B cell (primary cell): ENCODE results near the gene QSOX1. TPM values are rescaled to one million over a fixed set of nuclear protein-coding genes. Genes with fewer than 3 reads are reported as not detected.

Experiments used
- ATAC-seq: fragments of 200-7000 bp; cut with Tn5 transposase; one replicate; pipeline ENCODE4 v1.10.0; 2021; ENCODE audit warnings: low read depth, mild to moderate bottlenecking, moderate number of reproducible peaks, moderate library complexity
- CTCF ChIA-PET: fragments of 350-600 bp; sonication (Branson Sonifier 250); formaldehyde crosslinking; loops from one replicate; lab custom pipeline; 2021; ENCODE audit warnings: antibody characterized with exemption, inconsistent platforms; lab: Charles Lee
- POLR2A ChIA-PET: fragments of 350-600 bp; sonication (Branson Sonifier 250); formaldehyde crosslinking; loops from one replicate; lab custom pipeline; 2021; ENCODE audit warnings: antibody characterized with exemption; lab: Charles Lee
- DNase-seq: peaks from one replicate; pipeline ENCODE4 v3.0.0; 2013
- H2AFZ ChIP-seq: 2 replicates; pipeline ENCODE4 v1.6.1; 2012; ENCODE audit warnings: mild to moderate bottlenecking, low read depth, low read length; ENCODE audit not compliant: insufficient read depth, poor library complexity, severe bottlenecking
- H3K27ac ChIP-seq, 2 donors: 1 replicate in 1 of 2; 2 replicates in 1 of 2; pipeline ENCODE4 v1.5.1; 2012 to 2013; ENCODE audit warnings: low read length in 2 of 2, mild to moderate bottlenecking in 2 of 2, moderate library complexity in 1 of 2
- H3K27me3 ChIP-seq, 4 experiments: fragments of 200-600 bp in 1 of 4; sonication (generic) in 1 of 4; replicated peaks in 1 of 4; 1 replicate in 2 of 4; 2 replicates in 2 of 4; pipeline versions ENCODE4 v1.6.1 to v1.7.0; 2013 to 2016; ENCODE audit warnings: low read length in 3 of 4, mild to moderate bottlenecking in 2 of 4, mixed read lengths in 1 of 4, moderate library complexity in 1 of 4; ENCODE audit not compliant: insufficient read depth in 4 of 4, control insufficient read depth in 3 of 4; ENCODE audit errors: control extremely low read depth in 1 of 4
- H3K36me3 ChIP-seq, 2 experiments: replicated peaks in 1 of 2; 1 replicate in 1 of 2; 2 replicates in 1 of 2; pipeline versions ENCODE4 v1.6.1 to v1.7.1; 2013; ENCODE audit warnings: low read length in 1 of 2; ENCODE audit not compliant: insufficient read depth in 2 of 2, control insufficient read depth in 1 of 2; ENCODE audit errors: control extremely low read depth in 1 of 2, extremely low read depth in 1 of 2
- H3K4me1 ChIP-seq, 2 donors: fragments of 200-600 bp in 1 of 2; sonication (generic) in 1 of 2; 1 replicate in 1 of 2; 2 replicates in 1 of 2; pipeline versions ENCODE4 v1.5.1 to v1.6.1; 2013 to 2017; ENCODE audit warnings: low read length in 2 of 2; ENCODE audit not compliant: control insufficient read depth in 2 of 2, insufficient read depth in 2 of 2
- H3K4me2 ChIP-seq: replicated peaks from 2 replicates; pipeline ENCODE3; 2012; ENCODE audit warnings: mild to moderate bottlenecking, low read depth, low read length; ENCODE audit not compliant: poor library complexity, severe bottlenecking
- H3K4me3 ChIP-seq, 5 experiments: fragments of 200-600 bp in 1 of 5; sonication (generic) in 1 of 5; 1 replicate in 3 of 5; 2 replicates in 2 of 5; pipeline versions ENCODE4 v1.5.1 to v1.7.0; 2011 to 2016; ENCODE audit warnings: low read length in 4 of 5, mild to moderate bottlenecking in 4 of 5, low read depth in 2 of 5, control low read depth in 1 of 5, moderate library complexity in 1 of 5; ENCODE audit not compliant: insufficient read depth in 1 of 5; ENCODE audit errors: control extremely low read depth in 1 of 5, extremely low read depth in 1 of 5
- H3K79me2 ChIP-seq: fragments of 200-600 bp; sonication (generic); one replicate; pipeline ENCODE4 v1.6.0; 2016; ENCODE audit warnings: low read length; ENCODE audit not compliant: control insufficient read depth, insufficient read depth
- H3K9ac ChIP-seq: fragments of 200-600 bp; sonication (generic); 2 replicates; pipeline ENCODE4 v1.6.1; 2017; ENCODE audit warnings: mild to moderate bottlenecking, low read length, moderate library complexity
- H3K9me3 ChIP-seq, 3 donors: one replicate each; pipeline versions ENCODE4 v1.6.1 to v1.7.1; 2013; ENCODE audit warnings: low read length in 2 of 3; ENCODE audit not compliant: control insufficient read depth in 2 of 3, insufficient read depth in 1 of 3; ENCODE audit errors: control extremely low read depth in 1 of 3
- H4K20me1 ChIP-seq: 2 replicates; pipeline ENCODE4 v1.6.0; 2012; ENCODE audit warnings: mild to moderate bottlenecking, low read length; ENCODE audit not compliant: insufficient read depth, control insufficient read depth, poor library complexity, severe bottlenecking
- H3K27ac Mint-ChIP-seq: one replicate; pipeline ENCODE4 v1.8.0; 2021; ENCODE audit warnings: mixed read lengths
- H3K27me3 Mint-ChIP-seq: one replicate; pipeline ENCODE4 v1.8.0; 2021; ENCODE audit warnings: mixed read lengths
- H3K4me1 Mint-ChIP-seq: one replicate; pipeline ENCODE4 v1.8.0; 2021; ENCODE audit warnings: mixed read lengths
- H3K4me3 Mint-ChIP-seq: one replicate; pipeline ENCODE4 v1.8.0; 2021; ENCODE audit warnings: mixed read lengths
- H3K9me3 Mint-ChIP-seq: one replicate; pipeline ENCODE4 v1.8.0; 2022; ENCODE audit warnings: mixed read lengths; ENCODE audit not compliant: insufficient read depth
- EZH2 ChIP-seq: IDR thresholded peaks from 2 replicates; pipeline ENCODE4 v1.6.1; 2012; ENCODE audit warnings: borderline replicate concordance, low read depth, mild to moderate bottlenecking, moderate library complexity, low read length; ENCODE audit not compliant: insufficient read depth, poor library complexity, severe bottlenecking
- WGBS: methylation state at CpG from one replicate; pipeline ENCODE4 v1.1.5; 2013; ENCODE audit warnings: missing lambda C conversion rate; ENCODE audit not compliant: insufficient coverage; 5-methylcytosine and 5-hydroxymethylcytosine counted together
- intact Hi-C: fragments of 100-400 bp; cut with micrococcal nuclease; formaldehyde crosslinking; loops from one replicate; pipeline ENCODE4 v1.10.0; 2022
- polyA plus RNA-seq: library from polyadenylated mRNA; depleted of rRNA; stranded (reverse); fragments of >200 nt; gene quantifications from 2 replicates; pipeline ENCODE4 v1.2.3, GENCODE V29; 2012
- total RNA-seq, 2 donors: library from RNA; stranded (reverse); fragments of 120-200 nt in 1 of 2; gene quantifications; 1 replicate in 1 of 2; 2 replicates in 1 of 2; pipeline versions ENCODE4 v1.2.3 to v1.2.4, GENCODE V29; 2013 to 2022
- TF ChIP-seq, protein P1 (sequence below): fragments of 200-600 bp; IDR thresholded peaks from one replicate; pipeline ENCODE4 v1.8.0; 2022; ENCODE audit warnings: antibody characterized with exemption, mild to moderate bottlenecking

The QSOX1 gene
- total and polyA plus RNA-seq, 2 donors (not counting 1 experiment from before 2014, with no cell fraction given), result 11.4 to 20.6 TPM

DNA sequence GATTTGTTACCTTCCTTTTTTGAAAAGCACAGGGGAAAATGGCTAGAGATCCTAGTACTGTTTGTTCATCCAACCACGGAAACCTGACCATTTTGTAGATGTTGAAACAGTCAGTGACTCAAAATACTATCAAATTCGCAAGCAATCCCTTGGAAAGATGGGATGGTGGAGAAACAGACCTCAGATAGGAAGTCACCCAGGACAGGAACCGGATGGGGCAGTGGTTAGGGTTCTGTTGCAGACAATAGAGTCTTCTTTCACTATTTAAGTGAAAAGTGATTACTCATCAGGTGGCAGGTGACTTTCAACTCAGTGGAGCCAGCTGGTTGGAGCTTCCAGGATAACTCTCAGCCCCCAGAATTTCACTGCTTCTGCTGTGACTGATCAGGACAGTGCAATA is 92.4 kb downstream of the QSOX1 start:
- Histone ChIP-seq H3K27ac (no peak overlapping the region), H3K9me3 (no peaks in the 10 kb centered on the region), H2AFZ (no peak overlapping the region), H3K9ac (no peak overlapping the region), H3K27me3 (peaks cover 0 to 27% (median 4%) of the 10 kb centered on the region in 4 experiments), H4K20me1 (no peaks in the 10 kb centered on the region), H3K79me2 (no peaks in the 10 kb centered on the region), H3K4me2 (no peak overlapping the region), H3K36me3 (no peaks in the 10 kb centered on the region), H3K4me1 (no peaks in the 10 kb centered on the region), H3K4me3 (no peak overlapping the region)
- H3K27ac Mint-ChIP-seq, result no peak overlapping the region
- ChIA-PET POLR2A (no interaction called here), CTCF (no interaction called here)
- no peaks in the 10 kb centered on the region for H3K4me1 Mint-ChIP-seq
- intact Hi-C loops, result no loop called here
- no peak for DNase-seq
- no peak for TF ChIP-seq EZH2
- TF ChIP-seq, protein P1, sequence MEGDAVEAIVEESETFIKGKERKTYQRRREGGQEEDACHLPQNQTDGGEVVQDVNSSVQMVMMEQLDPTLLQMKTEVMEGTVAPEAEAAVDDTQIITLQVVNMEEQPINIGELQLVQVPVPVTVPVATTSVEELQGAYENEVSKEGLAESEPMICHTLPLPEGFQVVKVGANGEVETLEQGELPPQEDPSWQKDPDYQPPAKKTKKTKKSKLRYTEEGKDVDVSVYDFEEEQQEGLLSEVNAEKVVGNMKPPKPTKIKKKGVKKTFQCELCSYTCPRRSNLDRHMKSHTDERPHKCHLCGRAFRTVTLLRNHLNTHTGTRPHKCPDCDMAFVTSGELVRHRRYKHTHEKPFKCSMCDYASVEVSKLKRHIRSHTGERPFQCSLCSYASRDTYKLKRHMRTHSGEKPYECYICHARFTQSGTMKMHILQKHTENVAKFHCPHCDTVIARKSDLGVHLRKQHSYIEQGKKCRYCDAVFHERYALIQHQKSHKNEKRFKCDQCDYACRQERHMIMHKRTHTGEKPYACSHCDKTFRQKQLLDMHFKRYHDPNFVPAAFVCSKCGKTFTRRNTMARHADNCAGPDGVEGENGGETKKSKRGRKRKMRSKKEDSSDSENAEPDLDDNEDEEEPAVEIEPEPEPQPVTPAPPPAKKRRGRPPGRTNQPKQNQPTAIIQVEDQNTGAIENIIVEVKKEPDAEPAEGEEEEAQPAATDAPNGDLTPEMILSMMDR, result no peak
- H3K27me3 Mint-ChIP-seq, result peaks cover 43% of the 10 kb centered on the region
- WGBS, result 83% methylated on average over 2 of the region's 3 CpGs
- no peak for ATAC-seq
- H3K9me3 Mint-ChIP-seq, result no peaks in the 10 kb centered on the region
- no peak overlapping the region for H3K4me3 Mint-ChIP-seq

DNA sequence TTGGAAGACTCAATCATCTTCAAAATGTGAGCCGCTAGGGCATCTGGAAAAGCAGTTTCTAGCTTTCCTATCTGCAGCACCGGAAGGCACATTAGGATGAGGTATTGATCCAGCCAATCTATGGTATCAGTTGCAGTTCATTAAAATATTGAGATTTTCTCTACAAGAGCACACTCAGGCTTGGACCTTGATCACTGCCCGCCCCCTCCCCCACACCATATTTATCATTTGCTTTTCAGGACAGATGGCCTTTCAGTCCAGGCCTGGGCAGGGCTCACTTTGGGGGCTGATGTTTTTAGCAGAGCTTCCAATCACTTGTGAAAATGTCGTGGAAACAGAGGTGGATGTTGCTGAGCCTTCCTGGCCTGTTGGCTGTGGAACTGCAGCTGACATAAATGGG is 92.9 kb downstream of the QSOX1 start:
- Mint-ChIP-seq H3K4me1 (no peaks in the 10 kb centered on the region), H3K9me3 (no peaks in the 10 kb centered on the region), H3K27ac (no peak overlapping the region), H3K4me3 (no peak overlapping the region), H3K27me3 (peaks cover 41% of the 10 kb centered on the region)
- POLR2A ChIA-PET, result no interaction called here
- Histone ChIP-seq H3K27me3 (peaks cover 0 to 30% (median 2%) of the 10 kb centered on the region in 4 experiments), H3K79me2 (no peaks in the 10 kb centered on the region), H3K4me1 (no peaks in the 10 kb centered on the region), H3K36me3 (no peaks in the 10 kb centered on the region), H3K9me3 (no peaks in the 10 kb centered on the region), H3K4me2 (no peak overlapping the region), H2AFZ (no peak overlapping the region), H3K9ac (no peak overlapping the region), H3K4me3 (no peak overlapping the region), H3K27ac (no peak overlapping the region), H4K20me1 (no peaks in the 10 kb centered on the region)
- intact Hi-C loops, result no loop called here
- WGBS, result 97% methylated on average over 2 of the region's 4 CpGs
- CTCF ChIA-PET, result no interaction called here
- DNase-seq (no peak), ATAC-seq (no peak)
- TF ChIP-seq, protein P1, result no peak
- TF ChIP-seq EZH2, result no peak
